ENCODE measurements around the gene CASK.

DNA sequence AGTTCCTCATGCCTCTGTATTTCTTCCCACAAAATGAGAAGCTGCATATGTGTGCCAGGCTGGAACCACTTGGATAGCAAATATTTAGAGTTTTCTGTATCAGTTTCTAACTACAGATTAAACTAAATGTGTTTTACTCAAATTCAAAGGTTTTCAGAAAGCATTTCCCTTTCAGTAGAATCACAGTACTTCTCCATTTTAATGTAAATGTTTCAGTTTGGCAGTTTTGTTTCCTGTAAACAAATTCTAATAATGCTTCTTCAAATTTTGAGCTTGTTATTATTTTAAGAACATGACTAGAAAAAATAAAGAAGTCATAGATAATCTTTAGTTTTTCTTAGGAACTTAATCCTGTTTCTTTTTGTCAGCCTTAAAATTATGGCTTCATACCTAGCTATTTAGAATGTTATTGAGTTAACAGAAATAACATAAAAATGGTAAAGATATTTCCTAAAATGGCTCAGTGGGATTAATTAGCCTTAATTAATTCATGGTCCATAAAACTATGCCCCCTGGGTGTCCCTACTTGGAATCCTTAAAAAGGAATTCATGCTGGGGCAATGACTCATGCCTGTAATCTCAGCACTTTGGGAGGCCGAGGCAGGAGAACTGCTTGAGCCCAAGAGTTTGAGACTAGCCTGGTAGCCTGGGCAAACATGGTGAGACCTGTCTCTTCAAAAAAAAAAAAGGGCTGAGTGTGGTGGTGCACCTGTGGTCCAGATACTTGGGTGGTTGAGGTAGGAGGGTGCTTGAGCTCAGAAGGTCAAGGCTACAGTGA, 318.4 kb downstream of the CASK start:
- TF ChIP-seq POU2F2 (IDR thresholded peaks at IDR 0.05; ENCODE audit: low read depth, low read length) = no peak
- no peak for TF ChIP-seq POLR2A (IDR thresholded peaks at IDR 0.05; ENCODE audit: low read depth, low read length)
- no peak for TF ChIP-seq SPI1 (IDR thresholded peaks at IDR 0.05; ENCODE audit: low read depth, low read length)
- no peak for TF ChIP-seq POLR2AphosphoS5 (IDR thresholded peaks at IDR 0.05; ENCODE audit: low read depth, low read length)
- no peak for TF ChIP-seq TAF1 (IDR thresholded peaks at IDR 0.05; ENCODE audit: low read depth, low read length)
